ENCODE results near the gene ZBTB7C. TPM values are rescaled to one million over a fixed set of nuclear protein-coding genes. Genes with fewer than 3 reads are reported as not detected.

ZBTB7C gene
- total and polyA plus RNA-seq, 9 donors = 1.5 to 26.6 (median 15.7) TPM

DNA sequence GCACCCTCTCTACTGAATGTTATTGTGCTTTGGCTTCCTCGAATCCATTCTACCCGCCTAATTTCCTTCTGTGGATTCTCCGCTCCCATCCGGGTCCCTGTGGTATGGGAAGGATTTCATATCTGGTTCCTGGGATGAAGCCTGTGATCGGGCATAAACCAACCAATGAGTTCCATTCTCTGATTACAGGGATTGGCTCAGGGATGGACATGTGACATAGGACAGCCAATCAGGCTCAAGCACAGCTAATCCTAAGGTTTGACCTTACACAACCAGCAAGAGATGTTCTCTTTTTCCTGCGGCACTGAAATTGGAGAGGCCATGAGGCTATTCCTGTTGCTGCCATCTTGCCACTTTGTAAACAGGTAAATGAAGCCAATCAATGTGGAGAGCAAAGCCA lies 310.6 kb downstream of the ZBTB7C start:
- intact Hi-C loops (cut with DNase I) = no loop called here
- peaks cover 6% of the 10 kb centered on the region for H3K4me1 ChIP-seq (ENCODE audit: insufficient read depth)
- WGBS, 3 donors = 78 to 93% (median 87%) methylated on average over 6 of the region's 6 CpGs

GRCh38 chr18:48098007-48098406 lies 311.2 kb downstream of the ZBTB7C start:
- Histone ChIP-seq H3K4me1 (ENCODE audit: insufficient read depth) (peaks cover 6% of the 10 kb centered on the region), H3K27ac (no peak overlapping the region), H3K4me3 (no peak overlapping the region), H3K36me3 (no peaks in the 10 kb centered on the region), H3K9me3 (no peaks in the 10 kb centered on the region), H3K27me3 (no peaks in the 10 kb centered on the region)
- no peak for DNase-seq
- TF ChIP-seq EP300 (IDR thresholded peaks at IDR 0.05) (no peak), POLR2A (IDR thresholded peaks at IDR 0.05) (no peak)
- TF ChIP-seq, protein P1, sequence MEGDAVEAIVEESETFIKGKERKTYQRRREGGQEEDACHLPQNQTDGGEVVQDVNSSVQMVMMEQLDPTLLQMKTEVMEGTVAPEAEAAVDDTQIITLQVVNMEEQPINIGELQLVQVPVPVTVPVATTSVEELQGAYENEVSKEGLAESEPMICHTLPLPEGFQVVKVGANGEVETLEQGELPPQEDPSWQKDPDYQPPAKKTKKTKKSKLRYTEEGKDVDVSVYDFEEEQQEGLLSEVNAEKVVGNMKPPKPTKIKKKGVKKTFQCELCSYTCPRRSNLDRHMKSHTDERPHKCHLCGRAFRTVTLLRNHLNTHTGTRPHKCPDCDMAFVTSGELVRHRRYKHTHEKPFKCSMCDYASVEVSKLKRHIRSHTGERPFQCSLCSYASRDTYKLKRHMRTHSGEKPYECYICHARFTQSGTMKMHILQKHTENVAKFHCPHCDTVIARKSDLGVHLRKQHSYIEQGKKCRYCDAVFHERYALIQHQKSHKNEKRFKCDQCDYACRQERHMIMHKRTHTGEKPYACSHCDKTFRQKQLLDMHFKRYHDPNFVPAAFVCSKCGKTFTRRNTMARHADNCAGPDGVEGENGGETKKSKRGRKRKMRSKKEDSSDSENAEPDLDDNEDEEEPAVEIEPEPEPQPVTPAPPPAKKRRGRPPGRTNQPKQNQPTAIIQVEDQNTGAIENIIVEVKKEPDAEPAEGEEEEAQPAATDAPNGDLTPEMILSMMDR (IDR thresholded peaks at IDR 0.05) = no peak
- intact Hi-C loops (cut with DNase I) = no loop called here
- WGBS, 3 donors = 72 to 88% (median 74%) methylated on average over 3 of the region's 3 CpGs

More for the DNA sequence above, 310.6 kb downstream of the ZBTB7C start:
- H3K36me3 ChIP-seq = no peaks in the 10 kb centered on the region
- no peaks in the 10 kb centered on the region for H3K27me3 ChIP-seq
- H3K9me3 ChIP-seq = no peaks in the 10 kb centered on the region
- TF ChIP-seq EP300 (IDR thresholded peaks at IDR 0.05) = no peak
- no peak for TF ChIP-seq POLR2A (IDR thresholded peaks at IDR 0.05)
- TF ChIP-seq, protein P1 (IDR thresholded peaks at IDR 0.05) = no peak
- H3K4me3 ChIP-seq = no peak overlapping the region
- no peak for DNase-seq
- no peak overlapping the region for H3K27ac ChIP-seq

DNA sequence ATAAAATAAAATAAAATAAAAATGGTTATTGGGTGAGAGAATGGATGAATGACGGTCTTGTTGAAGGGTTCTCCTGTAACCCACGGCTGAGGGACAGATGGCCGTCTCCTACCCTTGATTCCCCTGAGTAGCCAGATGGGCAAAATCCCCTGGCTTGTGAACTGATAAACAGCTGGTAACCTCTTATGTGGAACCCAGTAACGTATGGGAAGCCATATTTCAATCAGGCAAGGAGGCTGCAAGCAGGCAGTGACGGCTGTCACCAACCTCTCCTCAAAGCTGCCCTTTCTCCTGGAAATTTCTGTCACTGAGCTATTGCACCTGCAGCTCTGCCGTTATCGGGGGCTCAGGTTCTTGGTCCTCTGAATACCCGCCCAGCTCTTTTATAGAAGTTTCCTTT lies 313.5 kb downstream of the ZBTB7C start:
- no peak overlapping the region for H3K4me3 ChIP-seq
- WGBS, 3 donors = 84 to 95% (median 88%) methylated on average over 8 of the region's 8 CpGs
- peaks cover 4% of the 10 kb centered on the region for H3K4me1 ChIP-seq (ENCODE audit: insufficient read depth)
- no peaks in the 10 kb centered on the region for H3K9me3 ChIP-seq
- TF ChIP-seq POLR2A (IDR thresholded peaks at IDR 0.05) (no peak), EP300 (IDR thresholded peaks at IDR 0.05) (no peak)
- TF ChIP-seq, protein P1 (IDR thresholded peaks at IDR 0.05) = no peak
- no peaks in the 10 kb centered on the region for H3K36me3 ChIP-seq
- no peaks in the 10 kb centered on the region for H3K27me3 ChIP-seq
- no peak for DNase-seq
- H3K27ac ChIP-seq = no peak overlapping the region
- intact Hi-C loops (cut with DNase I) = no loop called here

DNA sequence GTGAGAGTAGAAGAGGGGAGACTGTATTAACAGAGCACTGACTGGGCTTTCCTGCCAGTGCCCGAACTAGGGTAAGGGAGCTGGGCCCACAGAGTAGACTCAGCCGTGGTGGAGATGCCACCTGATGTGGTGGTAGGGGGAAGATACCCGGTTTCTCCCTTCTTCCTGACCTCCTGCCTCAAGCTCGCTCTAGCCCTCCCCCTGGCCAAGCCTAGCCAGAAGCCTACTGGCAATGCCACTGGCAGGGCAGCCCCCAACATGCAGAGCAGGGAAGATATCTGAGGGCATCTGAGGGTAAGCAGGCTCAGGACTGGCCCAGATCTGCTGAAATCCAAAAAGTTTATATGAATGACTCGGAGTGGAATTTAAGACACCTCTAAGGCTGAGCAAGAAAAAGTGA lies 316.1 kb downstream of the ZBTB7C start:
- H3K4me1 ChIP-seq (ENCODE audit: insufficient read depth) = no peaks in the 10 kb centered on the region
- intact Hi-C loops (cut with DNase I) = no loop called here
- TF ChIP-seq POLR2A (IDR thresholded peaks at IDR 0.05) = no peak
- no peak for TF ChIP-seq EP300 (IDR thresholded peaks at IDR 0.05)
- TF ChIP-seq, protein P1 (IDR thresholded peaks at IDR 0.05) = no peak
- WGBS, 3 donors = 93 to 95% (median 93%) methylated on average over 5 of the region's 5 CpGs
- H3K4me3 ChIP-seq = no peak overlapping the region
- H3K9me3 ChIP-seq = no peaks in the 10 kb centered on the region
- no peak overlapping the region for H3K27ac ChIP-seq
- no peaks in the 10 kb centered on the region for H3K27me3 ChIP-seq
- H3K36me3 ChIP-seq = no peaks in the 10 kb centered on the region
- no peak for DNase-seq
